GM18507 (cell line): Measurements from ENCODE around the gene ZNF407.

Experiments used
- DNase-seq: peaks from one replicate; pipeline ENCODE4 v3.0.0; 2011; ENCODE audit warnings: low read depth; ENCODE audit not compliant: insufficient read length; ENCODE audit errors: extremely low spot score
- FAIRE-seq: peaks from 2 replicates; lab custom pipeline; 2011; peaks lifted over from hg19 to GRCh38; lab: Jason Lieb, UNC

ZNF407 gene

GRCh38 chr18:74936343-74936742 lies 338.7 kb downstream of the ZNF407 start:
- FAIRE-seq = no peak
- no peak for DNase-seq

GRCh38 chr18:74937291-74937690 lies 339.6 kb downstream of the ZNF407 start:
- DNase-seq = no peak
- no peak for FAIRE-seq

- DNase-seq (no peak), FAIRE-seq (no peak)
Measured at GRCh38 chr18:74940856-74941255, 343.2 kb downstream of the ZNF407 start.

- peak; percentile 87 for FAIRE-seq
- peak; percentile 25 for DNase-seq
Measured at GRCh38 chr18:74942319-74942910, 344.7 kb downstream of the ZNF407 start.

GRCh38 chr18:74944676-74945075 lies 347.0 kb downstream of the ZNF407 start:
- DNase-seq (no peak), FAIRE-seq (no peak)

GRCh38 chr18:74945774-74946545 lies 348.3 kb downstream of the ZNF407 start:
- no peak for DNase-seq
- FAIRE-seq = peak; percentile 56

- DNase-seq (no peak), FAIRE-seq (no peak)
Measured at GRCh38 chr18:74946646-74947375, 349.1 kb downstream of the ZNF407 start.

GRCh38 chr18:74947417-74947816 lies 349.7 kb downstream of the ZNF407 start:
- no peak for DNase-seq

GRCh38 chr18:74947875-74948274 lies 350.2 kb downstream of the ZNF407 start:
- no peak for FAIRE-seq

More at GRCh38 chr18:74947417-74947816, 349.7 kb downstream of the ZNF407 start:
- no peak for FAIRE-seq

GRCh38 chr18:74949611-74950010 lies 351.9 kb downstream of the ZNF407 start:
- DNase-seq (no peak), FAIRE-seq (peak; percentile 66)

More at GRCh38 chr18:74947875-74948274, 350.2 kb downstream of the ZNF407 start:
- DNase-seq = no peak

GRCh38 chr18:74950479-74950878 lies 352.8 kb downstream of the ZNF407 start:
- FAIRE-seq (no peak), DNase-seq (no peak)

- no peak for DNase-seq
- FAIRE-seq = peak; percentile 41
Measured at GRCh38 chr18:74951165-74951760, 353.6 kb downstream of the ZNF407 start.

GRCh38 chr18:74957588-74958224 lies 360.0 kb downstream of the ZNF407 start:
- no peak for DNase-seq
- no peak for FAIRE-seq

- peak; percentile 5 for FAIRE-seq
- DNase-seq = no peak
Measured at GRCh38 chr18:74959216-74959615, 361.5 kb downstream of the ZNF407 start.

- FAIRE-seq (no peak), DNase-seq (no peak)
Measured at GRCh38 chr18:74961596-74961995, 363.9 kb downstream of the ZNF407 start.

GRCh38 chr18:74963820-74964446 lies 366.3 kb downstream of the ZNF407 start:
- DNase-seq = no peak
- peak; percentile 74 for FAIRE-seq

GRCh38 chr18:74965682-74966081 lies 368.0 kb downstream of the ZNF407 start:
- FAIRE-seq (no peak), DNase-seq (no peak)

- no peak for DNase-seq
- FAIRE-seq = no peak
Measured at GRCh38 chr18:74967438-74967837, 369.8 kb downstream of the ZNF407 start.

GRCh38 chr18:74967979-74968378 lies 370.3 kb downstream of the ZNF407 start:
- FAIRE-seq (no peak), DNase-seq (no peak)
